NB4 (cell line): ENCODE measurements around the gene CNBD2.
"Not testable (repeated sequence)": the region's sequence is repeated elsewhere in the genome, so short reads cannot be mapped to it uniquely, and the experiment has no call there.

Source experiments
- DNase-seq: peaks from one replicate; pipeline ENCODE4 v3.0.0; 2010; ENCODE audit warnings: low read depth
- H3K4me3 ChIP-seq: one replicate; pipeline ENCODE4 v1.5.1; 2011; ENCODE audit warnings: mild to moderate bottlenecking, low read depth, low read length, moderate library complexity
- MYC ChIP-seq: IDR thresholded peaks from 2 replicates; pipeline ENCODE4 v1.6.1; 2011; ENCODE audit warnings: low read depth, low read length
- POLR2A ChIP-seq: IDR thresholded peaks from 2 replicates; pipeline ENCODE4 v1.6.1; 2011; ENCODE audit warnings: mild to moderate bottlenecking; ENCODE audit not compliant: insufficient read length; ENCODE audit errors: extremely low read depth
- TF ChIP-seq, protein P1 (sequence below): IDR thresholded peaks from 2 replicates; pipeline ENCODE4 v1.6.1; 2011; ENCODE audit warnings: low read depth, low read length
- TF ChIP-seq, protein P2 (sequence below): IDR thresholded peaks from one replicate; pipeline ENCODE4 v1.5.1; 2012; ENCODE audit warnings: low read depth, low read length

The CNBD2 gene

DNA sequence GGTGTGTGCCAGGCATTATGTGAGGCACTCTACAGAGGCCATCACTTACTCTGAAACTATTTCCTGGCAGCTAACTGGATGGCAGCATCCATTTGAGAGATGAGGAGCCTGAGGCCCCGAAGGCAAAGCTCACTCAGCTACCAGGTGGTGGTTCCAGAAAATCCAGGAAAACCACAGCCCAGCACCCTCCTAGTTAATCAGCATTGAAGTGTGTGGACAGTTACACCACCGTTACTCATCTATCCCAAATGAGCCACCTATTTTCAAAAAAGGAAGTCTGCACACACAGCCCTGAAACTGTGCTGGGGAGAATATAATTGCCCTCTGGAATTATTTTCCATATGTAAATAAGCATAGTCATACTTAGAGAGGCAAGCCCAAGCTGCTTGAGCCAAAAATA lies 67.4 kb downstream of the CNBD2 start:
- H3K4me3 ChIP-seq = no peak overlapping the region
- peak; percentile 61 for DNase-seq
- TF ChIP-seq MYC = no peak
- TF ChIP-seq, protein P1, sequence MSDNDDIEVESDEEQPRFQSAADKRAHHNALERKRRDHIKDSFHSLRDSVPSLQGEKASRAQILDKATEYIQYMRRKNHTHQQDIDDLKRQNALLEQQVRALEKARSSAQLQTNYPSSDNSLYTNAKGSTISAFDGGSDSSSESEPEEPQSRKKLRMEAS = no peak
- no peak for TF ChIP-seq POLR2A
- TF ChIP-seq, protein P2, sequence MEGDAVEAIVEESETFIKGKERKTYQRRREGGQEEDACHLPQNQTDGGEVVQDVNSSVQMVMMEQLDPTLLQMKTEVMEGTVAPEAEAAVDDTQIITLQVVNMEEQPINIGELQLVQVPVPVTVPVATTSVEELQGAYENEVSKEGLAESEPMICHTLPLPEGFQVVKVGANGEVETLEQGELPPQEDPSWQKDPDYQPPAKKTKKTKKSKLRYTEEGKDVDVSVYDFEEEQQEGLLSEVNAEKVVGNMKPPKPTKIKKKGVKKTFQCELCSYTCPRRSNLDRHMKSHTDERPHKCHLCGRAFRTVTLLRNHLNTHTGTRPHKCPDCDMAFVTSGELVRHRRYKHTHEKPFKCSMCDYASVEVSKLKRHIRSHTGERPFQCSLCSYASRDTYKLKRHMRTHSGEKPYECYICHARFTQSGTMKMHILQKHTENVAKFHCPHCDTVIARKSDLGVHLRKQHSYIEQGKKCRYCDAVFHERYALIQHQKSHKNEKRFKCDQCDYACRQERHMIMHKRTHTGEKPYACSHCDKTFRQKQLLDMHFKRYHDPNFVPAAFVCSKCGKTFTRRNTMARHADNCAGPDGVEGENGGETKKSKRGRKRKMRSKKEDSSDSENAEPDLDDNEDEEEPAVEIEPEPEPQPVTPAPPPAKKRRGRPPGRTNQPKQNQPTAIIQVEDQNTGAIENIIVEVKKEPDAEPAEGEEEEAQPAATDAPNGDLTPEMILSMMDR = no peak

DNA sequence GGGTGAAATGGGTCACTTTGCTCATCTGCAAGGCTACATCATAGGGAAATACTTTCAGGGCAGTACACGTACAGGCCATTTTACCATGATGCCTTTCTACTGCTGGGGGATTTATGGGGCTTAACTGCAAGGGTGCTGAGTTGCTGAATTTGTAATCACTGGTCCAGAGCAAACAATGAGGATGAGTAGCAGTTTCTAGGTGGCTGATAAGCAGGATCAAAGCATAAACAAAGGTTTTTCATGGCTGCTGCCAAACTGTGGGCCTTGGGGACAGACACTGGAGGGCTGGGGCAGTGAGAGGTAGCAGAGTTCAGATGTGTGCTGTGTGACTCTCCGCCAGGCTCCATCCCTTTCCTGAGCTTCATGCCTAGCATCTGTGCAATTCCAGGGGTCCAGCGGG lies 68.3 kb downstream of the CNBD2 start:
- TF ChIP-seq, protein P2 = no peak
- no peak for TF ChIP-seq POLR2A
- peak; percentile 7 for DNase-seq
- H3K4me3 ChIP-seq = no peak overlapping the region

DNA sequence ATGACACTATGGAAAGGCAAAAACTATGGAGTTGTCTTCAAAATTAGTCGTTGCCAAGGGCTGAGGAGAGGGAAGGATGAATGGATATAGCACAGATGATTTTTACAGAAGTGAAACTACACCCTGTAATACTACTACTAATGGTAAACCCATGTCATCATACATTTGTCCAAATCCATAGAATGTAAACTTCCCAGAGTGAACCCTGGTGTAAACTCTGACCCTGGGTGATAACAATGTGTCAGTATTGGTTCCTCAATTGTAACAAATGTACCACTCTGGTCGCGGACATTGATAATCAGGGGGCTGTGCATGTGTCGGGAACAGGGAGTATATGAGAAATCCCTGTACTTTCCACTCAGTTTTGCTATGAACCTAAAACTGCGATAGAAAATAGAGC lies 72.2 kb downstream of the CNBD2 start:
- no peak overlapping the region for H3K4me3 ChIP-seq
- TF ChIP-seq MYC = no peak
- TF ChIP-seq POLR2A = no peak
- TF ChIP-seq, protein P1 = no peak
- TF ChIP-seq, protein P2 = no peak
- no peak for DNase-seq

DNA sequence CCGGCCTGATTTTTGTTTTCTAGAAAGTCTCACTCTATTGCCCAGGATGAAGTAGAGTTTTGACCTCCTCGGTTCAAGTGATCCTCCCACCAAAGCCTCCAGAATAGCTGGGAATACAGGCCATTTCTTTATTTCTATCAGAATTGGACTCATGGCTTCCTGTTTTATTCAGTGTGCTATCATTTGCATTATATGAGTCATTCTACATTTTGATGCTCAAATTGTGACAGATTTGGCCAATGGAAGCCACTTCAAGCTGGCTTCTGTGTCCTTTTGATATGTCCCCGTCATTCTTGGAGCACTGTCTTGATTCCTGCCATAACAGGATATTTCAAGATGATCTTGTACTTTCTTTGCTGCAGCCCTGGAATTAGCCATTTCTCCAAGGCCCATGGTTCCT lies 75.1 kb downstream of the CNBD2 start:
- DNase-seq = no peak
- no peak overlapping the region for H3K4me3 ChIP-seq
- TF ChIP-seq POLR2A = no peak
- TF ChIP-seq, protein P1 = no peak
- TF ChIP-seq MYC = no peak
- TF ChIP-seq, protein P2 = no peak

DNA sequence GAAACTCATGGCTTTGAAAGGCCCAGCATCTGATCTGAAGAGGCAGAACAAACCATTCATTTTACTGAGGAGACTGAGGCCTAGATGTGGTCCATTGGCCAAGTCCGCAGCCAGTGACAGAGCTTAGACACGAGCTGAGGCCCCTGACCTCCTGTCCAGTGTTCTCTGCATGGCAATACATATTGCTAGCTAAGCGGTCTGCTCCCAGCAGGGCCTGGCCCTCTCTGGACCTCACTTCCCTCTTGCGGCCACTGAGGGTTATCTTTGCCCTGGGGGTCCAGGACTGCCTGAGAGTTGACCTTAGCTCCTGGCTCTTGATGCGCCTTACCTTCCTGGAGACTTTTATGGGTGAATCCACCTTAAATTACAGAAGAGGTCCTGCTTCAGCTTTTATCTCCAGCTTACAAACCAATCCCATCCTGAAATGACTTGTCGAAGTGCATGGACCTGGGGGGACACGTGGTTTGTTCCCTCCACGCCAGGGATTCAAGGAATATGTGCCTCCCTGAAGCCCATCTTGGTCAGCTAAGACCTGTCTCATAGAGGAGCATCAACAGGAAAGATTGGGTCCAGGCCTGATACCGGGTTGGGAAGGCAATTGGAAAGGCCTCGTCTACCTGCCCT lies 75.6 kb downstream of the CNBD2 start:
- DNase-seq = no peak
- no peak overlapping the region for H3K4me3 ChIP-seq
- TF ChIP-seq, protein P2 = no peak
- TF ChIP-seq POLR2A (no peak), MYC (no peak)
- TF ChIP-seq, protein P1 = no peak

DNA sequence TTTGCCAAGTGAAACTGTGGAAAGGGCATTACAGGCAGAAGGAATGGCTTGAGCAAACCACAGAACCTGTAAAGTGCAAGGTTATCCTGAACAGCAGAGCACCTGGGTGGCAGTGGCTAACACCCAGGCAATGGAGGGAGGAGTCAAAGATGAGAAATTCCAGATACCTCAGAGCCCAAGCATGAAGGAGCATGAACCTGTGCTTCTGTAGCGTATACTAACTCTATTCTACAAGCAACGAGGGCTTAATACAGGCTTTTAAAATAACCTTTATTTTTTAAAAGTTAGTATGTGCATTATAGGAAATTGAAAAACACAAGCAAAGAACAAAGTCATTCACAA lies 77.0 kb downstream of the CNBD2 start:
- TF ChIP-seq MYC = no peak
- TF ChIP-seq, protein P1 = no peak
- TF ChIP-seq, protein P2 = no peak
- TF ChIP-seq POLR2A = no peak
- no peak for DNase-seq
- no peak overlapping the region for H3K4me3 ChIP-seq

DNA sequence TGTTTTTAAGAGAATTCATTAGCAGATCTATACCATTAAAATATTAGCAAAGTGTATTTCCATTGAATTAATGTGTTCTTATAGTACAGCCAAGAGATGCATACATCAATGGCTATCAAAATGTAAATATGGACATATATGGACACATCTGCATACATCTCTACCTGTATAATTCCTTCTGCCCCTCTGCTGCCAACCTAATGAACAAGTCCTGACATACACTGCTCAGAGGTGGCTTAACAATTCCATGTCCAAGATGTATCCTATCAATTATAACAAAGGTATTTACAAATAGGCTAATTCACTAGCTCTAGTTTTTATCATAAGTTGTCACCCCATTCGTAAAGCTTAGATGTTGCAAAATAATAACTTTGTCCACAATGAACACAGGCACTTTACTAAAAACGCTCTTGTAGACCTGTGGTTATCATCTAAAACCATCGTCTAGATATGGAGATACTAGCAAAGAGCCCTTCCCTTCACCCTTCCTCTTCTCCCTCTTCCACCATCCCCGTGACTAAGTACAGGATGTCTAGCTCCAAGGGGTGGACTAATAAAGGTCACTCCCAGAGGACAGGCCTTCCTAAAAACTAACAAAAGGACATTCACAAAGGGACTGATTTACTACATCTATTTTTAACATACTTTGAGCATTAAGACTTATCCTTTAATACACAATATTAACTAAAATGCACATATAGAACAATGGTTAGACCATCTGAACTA lies 77.8 kb downstream of the CNBD2 start:
- not testable (repeated sequence) for DNase-seq, H3K4me3 ChIP-seq

DNA sequence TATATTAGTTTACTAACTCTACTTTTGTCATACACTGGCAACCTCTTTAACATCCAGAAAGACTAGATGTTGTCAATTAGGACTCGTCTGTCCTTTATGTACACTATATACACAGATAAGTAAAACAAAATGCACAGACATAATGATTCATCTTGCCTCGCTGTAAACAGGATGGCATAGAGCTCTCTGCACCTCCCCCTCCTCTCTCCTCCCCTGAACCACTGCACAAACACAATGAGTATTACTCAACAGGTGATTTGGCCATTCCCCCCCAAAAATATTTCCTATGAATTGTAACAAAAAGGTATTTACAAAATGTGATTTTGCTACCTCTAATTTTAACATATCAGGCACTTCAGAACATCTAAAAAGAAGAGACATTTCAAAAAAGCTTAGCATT lies 81.0 kb downstream of the CNBD2 start:
- DNase-seq = not testable (repeated sequence)
- H3K4me3 ChIP-seq = peak overlapping the region; percentile 58
